Fibroblast of the aortic adventitia (primary cell): Measurements from ENCODE around the gene METTL9. TPM values are rescaled to one million over a fixed set of nuclear protein-coding genes. Genes with fewer than 3 reads are reported as not detected.
A peak's percentile ranks its signal among the peaks of the same experiment; 100 is the strongest.
"Not testable (repeated sequence)": the region's sequence is repeated elsewhere in the genome, so short reads cannot be mapped to it uniquely, and the experiment has no call there.

ENCODE experiments used
- DNase-seq: peaks from one replicate; pipeline ENCODE4 v3.0.0-alpha.2; 2010; ENCODE audit warnings: low read depth
- H3K4me3 ChIP-seq: 2 replicates; pipeline ENCODE4 v1.5.1; 2011; ENCODE audit warnings: low read depth, mild to moderate bottlenecking, control low read depth, low read length, moderate library complexity
- CTCF ChIP-seq: IDR thresholded peaks from 2 replicates; pipeline ENCODE4 v1.5.1; 2011; ENCODE audit warnings: mild to moderate bottlenecking, low read length, control low read depth, inconsistent platforms; ENCODE audit not compliant: insufficient read depth
- total RNA-seq: library from RNA; depleted of rRNA; stranded (reverse); fragments of >200 nt; gene quantifications from 2 replicates; pipeline ENCODE4 v1.2.3, GENCODE V29; 2012; ENCODE audit warnings: low replicate concordance

The METTL9 gene
- total RNA-seq, 1 donor = 221 TPM

GRCh38 chr16:21646091-21646490 lies 46.7 kb downstream of the METTL9 start:
- peak; percentile 20 for DNase-seq
- H3K4me3 ChIP-seq = no peak overlapping the region
- no peak for TF ChIP-seq CTCF

- no peak overlapping the region for H3K4me3 ChIP-seq
- no peak for DNase-seq
- no peak for TF ChIP-seq CTCF
Observed at GRCh38 chr16:21646721-21647561, 47.6 kb downstream of the METTL9 start.

GRCh38 chr16:21647562-21648164 lies 48.3 kb downstream of the METTL9 start:
- no peak for TF ChIP-seq CTCF
- H3K4me3 ChIP-seq = no peak overlapping the region
- DNase-seq = no peak

- DNase-seq, H3K4me3 ChIP-seq: not testable (repeated sequence)
Observed at GRCh38 chr16:21649826-21650406, 50.5 kb downstream of the METTL9 start.

GRCh38 chr16:21650521-21650920 lies 51.1 kb downstream of the METTL9 start:
- H3K4me3 ChIP-seq = no peak overlapping the region
- TF ChIP-seq CTCF = no peak
- no peak for DNase-seq

- DNase-seq = no peak
- no peak overlapping the region for H3K4me3 ChIP-seq
- TF ChIP-seq CTCF = no peak
Observed at GRCh38 chr16:21651515-21651914, 52.1 kb downstream of the METTL9 start.

GRCh38 chr16:21652453-21652852 lies 53.1 kb downstream of the METTL9 start, which contains the start of gene IGSF6:
Gene IGSF6 (minus strand): TSS chr16:21652608. CDS start chr16:21652598, 10 bp downstream.
- TF ChIP-seq CTCF = no peak
- H3K4me3 ChIP-seq = no peak within 1 kb of the TSS
- no peak for DNase-seq
